Mesenteric fat pad (tissue), 1 donor: ENCODE measurements around the gene CMTM5. TPM values are rescaled to one million over a fixed set of nuclear protein-coding genes. Genes with fewer than 3 reads are reported as not detected.

Source experiments
- DNase-seq: peaks from one replicate; pipeline ENCODE4 v3.0.0-alpha.2; 2020; ENCODE audit warnings: low spot score
- total RNA-seq: library from RNA; stranded (reverse); fragmentation: NEBNext Ultra II Directional; extraction: Animal tissue kit (Norgen Biotek cat#: 25700); gene quantifications from one replicate; pipeline ENCODE4 v1.2.1, GENCODE V29; 2021
- donor health status: DM: yes; HTN: yes; CAD: no.

The CMTM5 gene
- total RNA-seq, 1 donor from 2014 or later, result not detected

DNA sequence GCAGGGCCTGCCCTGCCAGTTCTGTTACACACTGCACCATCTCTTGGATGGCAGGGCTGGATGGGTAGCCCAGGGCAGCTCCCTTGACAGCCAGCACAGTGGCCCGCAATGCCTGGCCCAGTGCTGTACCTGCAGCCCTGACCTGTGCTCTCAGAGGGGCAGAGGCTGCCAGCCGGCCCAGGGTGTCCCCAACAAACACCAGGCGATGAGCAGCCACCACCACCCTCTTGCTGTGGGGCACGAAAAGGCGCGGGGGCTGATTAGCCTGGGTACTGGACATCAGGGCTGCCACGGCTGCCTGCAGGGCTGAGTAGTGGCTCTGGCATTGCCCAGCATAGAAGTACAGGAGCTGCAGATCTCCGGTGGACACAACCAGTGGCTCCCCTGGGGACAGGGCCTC lies 19.6 kb upstream of the CMTM5 start:
- peak; percentile 78 for DNase-seq

DNA sequence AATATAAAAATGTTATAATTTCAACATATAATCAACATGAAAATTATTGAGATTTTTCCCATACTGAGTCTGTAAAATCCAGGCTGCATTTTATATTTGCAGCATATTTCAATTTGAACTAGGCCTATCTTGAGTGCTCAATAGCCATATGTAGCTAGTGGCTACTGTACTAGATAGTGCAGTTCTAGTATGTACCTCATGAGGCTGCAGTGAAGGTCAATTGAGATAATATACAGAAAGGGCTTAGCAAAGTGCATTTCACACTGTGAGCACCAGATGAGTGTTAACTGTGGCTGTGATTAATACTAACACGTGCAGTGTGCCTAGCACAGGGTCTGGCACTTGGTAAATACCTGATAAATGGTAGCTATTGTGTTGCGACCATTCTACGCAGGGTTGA lies 18.8 kb upstream of the CMTM5 start:
- no peak for DNase-seq

DNA sequence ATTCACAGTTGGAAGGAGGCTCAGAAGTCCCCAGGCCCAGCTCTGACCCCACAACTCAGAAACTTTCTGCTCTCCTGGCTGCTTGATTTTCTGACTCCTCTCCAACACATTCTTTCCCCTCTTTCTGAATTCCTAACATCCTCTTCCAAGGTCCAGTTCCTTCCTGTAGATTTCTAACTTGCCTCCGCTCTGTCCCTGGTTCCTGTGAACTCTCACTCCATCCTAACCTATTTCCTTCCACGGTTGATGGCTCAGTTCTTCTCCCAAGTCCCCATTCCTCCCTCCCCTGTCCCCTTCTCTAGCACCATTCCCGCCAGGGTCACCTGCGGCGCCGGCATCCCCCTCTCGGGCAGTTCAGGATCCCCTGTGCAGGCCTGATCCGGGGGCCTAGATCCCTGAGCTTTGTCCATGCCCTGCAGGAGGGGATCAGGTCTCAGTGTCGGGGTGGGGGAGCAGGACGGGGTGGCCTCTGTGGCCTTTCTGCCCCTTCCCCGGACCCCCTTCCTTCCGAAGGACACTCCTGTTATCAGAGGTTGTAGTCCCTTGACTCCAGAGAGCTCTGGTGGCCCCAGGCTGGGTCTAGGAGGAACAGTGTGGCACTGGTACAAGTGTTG lies 18.2 kb upstream of the CMTM5 start:
- peak; percentile 89 for DNase-seq

DNA sequence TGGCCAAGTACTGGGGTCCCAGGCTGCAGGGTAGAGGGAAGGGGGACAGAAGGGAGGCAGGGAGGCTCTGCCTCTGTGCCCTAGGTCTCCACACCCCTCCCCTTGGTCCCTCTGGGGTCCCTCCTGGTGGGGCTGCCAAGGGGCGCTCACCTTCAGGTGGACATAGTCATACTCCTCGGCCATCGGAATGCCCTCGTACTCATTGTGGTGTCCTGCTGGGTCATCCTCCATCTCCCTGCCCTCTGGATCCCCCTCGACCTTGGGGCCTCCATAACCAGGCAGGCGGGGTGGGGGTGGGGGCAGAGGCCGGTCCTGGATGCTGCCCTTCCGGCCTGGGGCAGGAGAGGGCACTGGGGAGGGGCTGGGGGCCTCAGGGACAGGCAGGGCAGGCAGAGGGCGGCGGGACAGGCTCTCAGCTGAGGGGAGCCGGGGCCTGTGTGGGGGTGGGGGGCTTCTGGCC lies 17.6 kb upstream of the CMTM5 start:
- DNase-seq, result peak; percentile 68

DNA sequence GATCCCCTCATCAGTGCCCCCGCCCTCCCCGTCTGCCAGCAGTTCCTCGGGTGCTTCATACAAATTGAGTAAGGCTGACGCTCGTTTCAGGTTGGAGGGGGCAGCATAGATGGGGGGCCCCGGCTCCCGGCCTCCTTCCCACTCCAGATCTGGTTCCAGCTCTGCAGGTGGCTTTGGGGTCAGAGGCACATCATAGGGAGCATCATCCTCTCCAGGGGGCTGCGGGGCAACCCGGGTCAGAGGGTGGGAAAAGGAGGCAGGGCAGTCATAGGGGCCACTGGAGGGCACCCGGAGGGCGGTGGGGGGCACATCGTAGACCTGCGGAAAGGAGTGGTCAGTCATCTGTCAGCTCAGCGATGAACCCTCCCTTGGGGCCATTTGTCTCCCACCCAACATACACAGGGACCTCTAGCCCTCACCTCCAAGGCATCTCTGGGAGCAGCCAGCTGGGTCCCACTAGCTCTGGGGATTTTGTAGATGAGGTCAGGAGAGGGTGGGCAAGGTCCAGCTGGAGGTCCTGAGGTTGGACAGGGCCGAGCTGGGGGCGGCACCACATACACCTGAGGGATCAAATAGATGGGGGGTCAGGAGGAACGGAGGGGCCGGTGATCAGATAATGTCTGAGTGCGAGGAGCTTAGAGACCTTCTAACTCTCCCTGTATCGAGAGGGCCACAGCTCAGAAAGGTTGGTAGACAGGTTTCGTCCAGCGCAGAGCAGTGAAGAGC lies 17.0 kb upstream of the CMTM5 start:
- peak; percentile 72 for DNase-seq

DNA sequence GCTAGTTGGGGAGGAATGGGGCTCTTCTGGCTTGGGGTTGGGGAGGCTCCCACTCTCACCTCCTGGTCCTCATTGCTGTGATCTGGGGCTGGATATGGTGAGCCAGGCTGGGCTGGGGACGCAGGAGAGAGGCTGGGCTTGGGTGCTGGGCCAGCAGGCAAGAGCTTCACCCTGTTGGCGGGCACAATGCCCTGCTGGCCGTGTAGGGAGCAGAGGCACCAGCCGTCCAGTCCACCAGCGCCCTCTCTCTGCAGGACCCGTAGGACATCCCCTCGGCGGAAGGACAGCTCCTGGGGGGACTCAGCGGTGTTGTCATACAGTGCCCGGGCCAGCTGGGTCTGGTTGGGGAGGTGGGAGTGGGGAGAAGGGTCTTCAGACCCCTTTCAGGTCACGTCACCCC lies 16.4 kb upstream of the CMTM5 start:
- DNase-seq, result peak; percentile 88

DNA sequence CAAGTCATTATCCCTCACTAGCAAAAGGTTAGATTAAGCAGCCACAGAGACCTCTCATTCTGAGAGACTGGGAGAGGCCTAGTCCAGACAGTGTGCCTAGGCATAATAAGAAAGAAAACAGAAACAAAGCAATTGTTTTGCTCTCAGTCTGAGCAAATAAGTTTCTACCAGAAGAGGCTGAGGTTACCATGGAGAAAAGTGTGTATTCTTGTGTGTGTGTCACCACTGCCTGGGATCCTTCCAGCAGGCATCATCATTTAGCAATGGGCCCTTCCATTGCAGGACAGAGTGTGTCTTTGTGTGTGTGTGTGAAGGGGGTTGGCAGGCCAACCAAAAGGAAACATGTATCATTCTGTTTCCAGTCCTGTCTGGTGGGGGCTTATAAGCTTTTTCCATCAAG lies 15.5 kb upstream of the CMTM5 start:
- peak; percentile 47 for DNase-seq

DNA sequence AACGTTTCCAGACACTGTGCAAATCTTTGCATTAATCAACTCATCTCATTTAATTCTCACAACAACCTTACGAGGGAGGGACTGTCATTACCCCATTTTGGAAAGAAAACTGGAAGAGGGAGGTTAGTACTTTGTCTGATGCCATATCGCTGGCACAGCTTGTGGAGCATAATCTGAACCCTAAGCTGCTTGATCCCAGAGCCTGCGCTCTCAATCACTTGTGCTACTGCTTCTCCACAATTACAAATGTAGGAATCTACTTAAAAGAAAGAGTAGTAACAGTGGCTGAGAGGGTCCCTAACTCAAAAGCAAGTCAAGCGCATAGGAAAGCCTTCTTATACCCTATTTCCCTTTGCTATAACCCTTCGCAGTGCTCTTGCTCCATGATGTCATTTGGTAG lies 15.1 kb upstream of the CMTM5 start:
- no peak for DNase-seq

DNA sequence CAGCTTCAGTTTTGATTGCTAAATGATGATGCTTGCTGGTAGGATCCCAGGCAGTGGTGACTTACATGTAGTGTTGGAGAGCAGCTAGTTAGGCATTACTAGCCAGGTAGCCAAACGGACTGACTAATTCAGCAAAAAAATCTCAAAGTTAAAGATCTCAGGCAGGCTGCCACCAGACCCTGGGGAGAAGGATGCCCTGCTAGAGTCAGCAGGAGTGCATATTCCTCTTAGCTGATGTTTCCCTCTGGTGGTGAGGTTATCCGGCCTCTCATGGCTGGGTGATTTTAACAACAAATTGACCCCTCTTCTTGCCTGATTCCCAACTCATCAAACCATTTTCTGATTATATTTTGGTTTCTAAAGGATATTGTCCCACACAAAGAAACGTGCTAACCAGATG lies 14.6 kb upstream of the CMTM5 start:
- peak; percentile 28 for DNase-seq

DNA sequence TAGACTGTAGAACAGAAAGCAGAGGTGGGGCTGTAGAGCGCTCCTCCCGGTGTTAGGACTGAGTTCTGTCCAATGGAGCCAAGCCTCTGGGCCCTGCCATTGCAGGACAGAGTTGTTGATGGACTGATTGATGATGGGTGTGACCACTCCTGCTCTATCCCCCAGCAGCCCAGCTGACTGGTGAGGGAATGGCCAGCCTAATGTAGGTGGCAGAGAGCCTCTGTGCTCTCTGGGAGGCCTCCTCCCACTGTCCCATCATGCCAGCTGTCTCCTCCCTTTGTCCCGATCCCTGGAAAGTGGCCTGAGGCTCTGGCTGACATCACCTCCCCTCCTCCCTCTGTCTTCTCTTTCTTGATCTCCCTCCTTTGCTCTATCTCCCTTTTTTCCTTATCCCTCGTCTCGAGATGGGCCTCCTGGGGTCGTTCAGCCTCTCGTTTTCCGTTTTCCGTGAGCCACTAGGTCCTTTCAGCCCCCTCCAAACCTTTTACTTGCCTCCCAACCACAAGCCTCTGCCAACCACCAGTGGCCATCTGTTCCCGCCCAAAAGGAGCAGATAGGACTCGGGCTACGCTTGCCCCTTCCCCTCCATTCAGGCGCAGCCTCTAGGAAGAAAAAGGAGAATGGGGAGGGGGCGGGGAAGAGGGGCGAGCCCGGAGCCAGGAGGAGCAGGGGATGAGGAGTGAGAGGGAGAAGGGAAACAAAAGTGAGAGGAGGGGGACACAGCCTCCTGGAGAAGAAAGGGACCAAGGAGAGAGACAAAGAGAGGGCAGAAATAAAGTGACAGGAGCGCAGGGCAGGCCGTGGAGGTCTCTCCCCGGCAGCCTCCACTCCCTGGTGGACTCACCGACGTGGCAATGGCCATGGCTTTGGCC lies 12.4 kb upstream of the CMTM5 start:
- DNase-seq, result peak; percentile 49

DNA sequence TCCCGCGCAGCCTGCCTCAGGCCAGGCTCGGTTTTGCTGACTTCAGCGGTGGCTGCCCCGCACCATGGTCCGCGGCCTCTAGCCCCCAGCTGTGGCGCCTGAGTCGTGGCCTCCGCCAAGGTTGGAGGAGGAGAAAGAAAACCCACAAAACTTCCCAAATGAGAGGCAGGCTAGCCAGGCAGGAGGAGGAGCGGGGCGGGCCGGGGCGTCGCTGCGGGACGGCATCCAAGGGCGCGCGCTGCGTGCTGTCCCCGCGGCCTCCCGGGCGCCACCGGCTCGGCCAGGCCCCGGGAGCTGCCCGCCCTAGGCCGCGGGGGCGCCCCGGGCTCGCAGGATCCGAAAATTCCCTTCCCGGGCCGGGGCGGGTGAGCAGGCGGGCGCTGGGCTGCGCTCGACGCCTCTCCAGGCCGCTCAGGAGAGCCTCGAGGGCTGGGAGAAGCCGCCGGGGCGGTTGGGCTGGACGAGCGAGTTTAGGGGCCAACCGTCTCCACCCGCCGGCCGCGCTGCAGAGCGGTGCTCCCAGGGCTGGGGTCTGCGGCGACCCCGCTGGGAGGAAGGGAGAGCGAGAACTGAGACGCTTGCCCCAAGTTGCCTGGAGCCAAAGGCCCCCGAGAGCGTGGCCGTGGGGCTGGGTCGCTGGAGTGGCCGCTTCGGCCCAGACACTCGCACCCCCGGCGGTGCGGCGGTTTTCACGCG lies 11.7 kb upstream of the CMTM5 start, which contains the start of gene EFS:
Gene EFS (minus strand): TSS at position 137 of the 696 bp plus-strand sequence. CDS start 147 bp downstream, outside the sequence.
- DNase-seq, result no peak

DNA sequence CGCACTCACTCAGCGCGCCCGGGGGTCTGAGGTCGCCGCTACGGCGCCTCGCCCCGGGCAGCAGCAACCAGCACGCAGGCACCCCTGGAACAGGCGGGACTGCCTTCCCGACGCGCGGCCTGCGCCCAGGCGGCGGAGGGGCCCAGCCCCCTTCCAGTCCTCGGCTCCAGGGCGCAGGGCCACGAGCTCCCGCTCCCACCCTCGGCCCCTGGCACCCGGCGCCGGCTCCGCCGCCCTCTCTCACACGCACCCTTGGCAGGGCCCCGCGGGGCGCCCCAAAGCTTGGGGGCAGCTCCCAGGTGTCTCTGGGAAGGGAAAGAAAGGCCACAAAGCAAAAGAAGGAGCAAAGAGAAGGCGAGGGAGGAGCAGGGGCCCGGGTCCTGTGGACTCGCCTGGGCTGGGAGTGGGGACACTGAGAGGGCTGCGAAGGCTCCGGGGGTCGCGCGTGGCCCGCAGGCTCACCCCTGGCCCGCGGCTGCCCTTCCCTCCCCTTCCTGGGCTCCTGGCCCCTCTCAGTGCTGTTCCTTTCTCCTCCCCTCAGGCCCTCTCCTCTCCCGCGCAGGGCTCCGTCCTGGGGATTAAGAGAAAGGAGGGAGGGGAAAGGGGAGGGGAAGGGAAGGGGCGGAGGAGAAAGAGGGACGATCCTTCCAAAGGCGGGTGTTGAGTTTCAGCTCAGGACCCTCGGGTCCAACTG lies 11.0 kb upstream of the CMTM5 start:
- DNase-seq, result no peak

DNA sequence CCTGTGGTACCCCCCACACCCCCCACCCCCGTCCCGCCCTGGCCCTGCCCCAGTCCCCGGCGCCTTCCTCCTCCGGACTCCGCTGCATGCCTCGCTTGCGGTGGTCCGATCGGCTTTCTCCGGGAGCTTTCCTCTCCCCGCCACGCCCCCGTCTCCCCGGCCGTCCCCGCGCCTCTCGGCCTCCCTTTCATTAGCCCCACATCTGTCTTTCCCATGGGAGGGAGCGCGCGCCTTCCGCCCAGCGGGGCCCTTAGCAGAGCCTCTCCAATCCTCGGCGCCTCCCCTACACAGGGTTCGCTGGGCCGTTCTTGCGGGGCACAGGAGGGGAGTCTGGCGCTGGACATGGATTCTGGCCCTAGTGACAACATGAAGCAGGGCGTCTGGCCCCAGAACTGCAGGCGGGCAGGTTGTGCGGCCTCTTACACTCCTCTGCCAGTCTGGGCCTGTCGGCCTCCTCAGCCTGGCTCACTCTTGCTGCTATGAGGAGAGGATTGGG lies 10.4 kb upstream of the CMTM5 start:
- no peak for DNase-seq

DNA sequence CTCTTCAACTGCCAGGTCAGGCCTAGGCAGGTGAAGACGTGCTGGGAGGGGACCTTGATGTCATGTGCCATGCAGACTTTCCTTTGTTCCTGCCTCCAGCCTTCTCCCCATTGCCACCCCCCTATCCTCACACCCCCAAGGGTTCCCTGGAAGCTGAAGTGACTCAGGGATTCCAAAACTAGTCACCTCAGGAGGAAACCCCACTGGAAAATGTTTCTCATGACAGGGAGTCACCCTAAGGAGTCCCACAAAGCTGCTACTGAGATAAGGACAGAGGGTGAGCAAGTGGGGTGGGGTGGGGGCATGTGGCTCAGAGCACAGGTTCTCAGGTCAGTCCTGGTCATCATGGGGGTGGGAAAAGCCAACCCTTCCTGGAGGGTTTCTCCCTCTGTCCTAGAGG lies 6.6 kb upstream of the CMTM5 start:
- DNase-seq, result no peak

DNA sequence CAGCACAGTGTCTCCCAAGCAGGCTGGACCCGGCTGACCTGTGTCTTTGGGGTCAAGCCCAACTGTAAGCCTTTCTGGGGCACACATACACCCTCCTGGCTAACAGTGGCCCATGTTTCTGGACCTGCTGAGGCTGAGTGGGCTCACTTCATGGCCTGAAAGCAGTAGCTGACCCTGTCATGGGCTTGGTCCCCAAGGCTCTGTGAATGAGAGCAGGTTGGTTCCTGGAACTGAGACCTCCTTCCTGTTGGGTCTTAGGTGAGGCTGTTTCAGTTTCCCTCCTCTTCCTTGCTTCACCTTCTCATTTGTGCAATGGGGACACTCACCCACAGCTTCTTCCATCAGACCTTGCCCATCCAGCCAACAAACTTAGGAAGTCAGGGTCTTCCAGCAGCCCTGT lies 5.0 kb upstream of the CMTM5 start:
- DNase-seq, result no peak

DNA sequence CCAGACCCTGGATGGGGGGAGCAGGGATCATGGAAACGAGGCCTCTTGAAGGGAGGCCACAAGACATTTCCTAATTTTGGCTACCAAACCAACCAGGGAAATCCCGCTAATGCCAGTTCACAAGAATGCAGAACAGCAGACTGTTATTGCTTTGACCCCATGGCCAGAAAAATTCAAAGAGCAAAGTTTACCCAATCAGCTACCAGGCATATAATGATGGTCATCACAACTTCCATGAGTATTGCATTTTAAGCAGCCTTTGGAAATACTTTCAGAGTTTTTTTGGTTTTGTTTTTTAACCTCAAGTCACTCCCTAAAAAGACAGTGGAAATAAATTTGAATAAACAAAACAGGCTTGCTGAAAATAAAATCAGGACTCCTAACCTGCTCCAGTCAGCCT lies 4.3 kb upstream of the CMTM5 start, which contains the start of gene IL25:
Gene IL25 (plus strand): TSS at position 301 of the 400 bp plus-strand sequence.
- no peak for DNase-seq

DNA sequence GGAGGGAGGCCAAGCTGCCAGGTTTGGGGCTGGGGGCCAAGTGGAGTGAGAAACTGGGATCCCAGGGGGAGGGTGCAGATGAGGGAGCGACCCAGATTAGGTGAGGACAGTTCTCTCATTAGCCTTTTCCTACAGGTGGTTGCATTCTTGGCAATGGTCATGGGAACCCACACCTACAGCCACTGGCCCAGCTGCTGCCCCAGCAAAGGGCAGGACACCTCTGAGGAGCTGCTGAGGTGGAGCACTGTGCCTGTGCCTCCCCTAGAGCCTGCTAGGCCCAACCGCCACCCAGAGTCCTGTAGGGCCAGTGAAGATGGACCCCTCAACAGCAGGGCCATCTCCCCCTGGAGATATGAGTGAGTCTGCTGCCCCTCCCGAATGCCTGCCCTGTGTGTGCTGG lies 3.8 kb upstream of the CMTM5 start:
- DNase-seq, result no peak

DNA sequence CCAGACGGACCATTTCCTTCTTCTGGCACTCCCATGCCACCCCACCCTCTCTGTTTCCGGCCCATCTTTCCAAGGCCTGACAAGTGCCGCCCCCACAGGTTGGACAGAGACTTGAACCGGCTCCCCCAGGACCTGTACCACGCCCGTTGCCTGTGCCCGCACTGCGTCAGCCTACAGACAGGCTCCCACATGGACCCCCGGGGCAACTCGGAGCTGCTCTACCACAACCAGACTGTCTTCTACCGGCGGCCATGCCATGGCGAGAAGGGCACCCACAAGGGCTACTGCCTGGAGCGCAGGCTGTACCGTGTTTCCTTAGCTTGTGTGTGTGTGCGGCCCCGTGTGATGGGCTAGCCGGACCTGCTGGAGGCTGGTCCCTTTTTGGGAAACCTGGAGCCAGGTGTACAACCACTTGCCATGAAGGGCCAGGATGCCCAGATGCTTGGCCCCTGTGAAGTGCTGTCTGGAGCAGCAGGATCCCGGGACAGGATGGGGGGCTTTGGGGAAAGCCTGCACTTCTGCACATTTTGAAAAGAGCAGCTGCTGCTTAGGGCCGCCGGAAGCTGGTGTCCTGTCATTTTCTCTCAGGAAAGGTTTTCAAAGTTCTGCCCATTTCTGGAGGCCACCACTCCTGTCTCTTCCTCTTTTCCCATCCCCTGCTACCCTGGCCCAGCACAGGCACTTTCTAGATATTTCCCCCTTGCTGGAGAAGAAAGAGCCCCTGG lies 1.2 kb upstream of the CMTM5 start:
- DNase-seq, result no peak

DNA sequence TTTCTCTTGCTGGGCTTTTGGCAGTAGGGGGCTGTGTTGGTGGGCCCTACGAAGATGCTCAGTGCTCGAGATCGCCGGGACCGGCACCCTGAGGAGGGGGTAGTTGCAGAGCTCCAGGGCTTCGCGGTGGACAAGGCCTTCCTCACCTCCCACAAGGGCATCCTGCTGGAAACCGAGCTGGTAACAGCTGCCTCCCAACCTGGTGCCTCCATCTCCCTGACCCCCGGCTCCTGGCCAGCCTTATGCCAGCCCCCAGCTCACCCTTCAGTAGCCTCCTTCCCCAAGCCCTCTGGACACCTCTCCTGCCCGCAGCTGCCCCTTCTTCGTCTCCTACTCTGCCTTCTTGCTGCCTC lies 328 bp downstream of the CMTM5 start:
- DNase-seq, result no peak
